ENCODE data around the gene GRIN3A.
"Not testable (repeated sequence)": the region's sequence is repeated elsewhere in the genome, so short reads cannot be mapped to it uniquely, and the experiment has no call there.

The GRIN3A gene

GRCh38 chr9:101727612-101728524 lies 10.6 kb downstream of the GRIN3A start:
- POLR2A ChIA-PET, result no interaction called here
- peak; percentile 29 for DNase-seq (ENCODE audit: extremely low spot score)
- peak; percentile 50 for TF ChIP-seq CTCF (IDR thresholded peaks at IDR 0.05; ENCODE audit: control extremely low read depth, extremely low read depth, low read depth, missing control alignments)
- CTCF ChIA-PET, result interaction anchor here (0.9 to 2.5 kb wide), 12 partner anchors 9 to 126 kb away, joined by 3 to 11 read pairs (median 3); no protein-coding TSS in a partner anchor

GRCh38 chr9:101724271-101724670 lies 14.2 kb downstream of the GRIN3A start:
- POLR2A ChIA-PET; DNase-seq (ENCODE audit: extremely low spot score); CTCF ChIA-PET: not testable (repeated sequence)

- CTCF ChIA-PET, result interaction anchor here (2.9 kb wide), 1 partner anchor 10 kb away, joined by 11 read pairs; no protein-coding TSS in a partner anchor
- no peak for TF ChIP-seq CTCF (IDR thresholded peaks at IDR 0.05; ENCODE audit: control extremely low read depth, extremely low read depth, low read depth, missing control alignments)
- POLR2A ChIA-PET, result no interaction called here
- no peak for DNase-seq (ENCODE audit: extremely low spot score)
Observed at GRCh38 chr9:101718192-101718591, 20.3 kb downstream of the GRIN3A start.

- CTCF ChIA-PET, result interaction anchor here (1.2 kb wide), 1 partner anchor 12 kb away, joined by 3 read pairs; no protein-coding TSS in a partner anchor
- TF ChIP-seq CTCF (IDR thresholded peaks at IDR 0.05; ENCODE audit: control extremely low read depth, extremely low read depth, low read depth, missing control alignments), result no peak
- POLR2A ChIA-PET, result no interaction called here
- no peak for DNase-seq (ENCODE audit: extremely low spot score)
Observed at GRCh38 chr9:101716629-101717028, 21.8 kb downstream of the GRIN3A start.

- DNase-seq (ENCODE audit: extremely low spot score), result peak; percentile 24
Observed at GRCh38 chr9:101711330-101711941, 27.0 kb downstream of the GRIN3A start.

GRCh38 chr9:101708855-101709254 lies 29.6 kb downstream of the GRIN3A start:
- ChIA-PET CTCF (interaction anchor here (1.0 kb wide), 1 partner anchor 14 kb away, joined by 3 read pairs; no protein-coding TSS in a partner anchor), POLR2A (no interaction called here)
- TF ChIP-seq CTCF (IDR thresholded peaks at IDR 0.05; ENCODE audit: control extremely low read depth, extremely low read depth, low read depth, missing control alignments), result no peak
- no peak for DNase-seq (ENCODE audit: extremely low spot score)

More at GRCh38 chr9:101711330-101711941, 27.0 kb downstream of the GRIN3A start:
- TF ChIP-seq CTCF (IDR thresholded peaks at IDR 0.05; ENCODE audit: control extremely low read depth, extremely low read depth, low read depth, missing control alignments), result peak; percentile 53
- ChIA-PET CTCF (interaction anchor here (0.9 to 1.9 kb wide), 7 partner anchors 9 to 108 kb away, joined by 3 to 14 read pairs (median 4); no protein-coding TSS in a partner anchor), POLR2A (no interaction called here)

Data from GM10248 (cell line).